Measurements from ENCODE around the gene SPG11.

Gene SPG11

DNA sequence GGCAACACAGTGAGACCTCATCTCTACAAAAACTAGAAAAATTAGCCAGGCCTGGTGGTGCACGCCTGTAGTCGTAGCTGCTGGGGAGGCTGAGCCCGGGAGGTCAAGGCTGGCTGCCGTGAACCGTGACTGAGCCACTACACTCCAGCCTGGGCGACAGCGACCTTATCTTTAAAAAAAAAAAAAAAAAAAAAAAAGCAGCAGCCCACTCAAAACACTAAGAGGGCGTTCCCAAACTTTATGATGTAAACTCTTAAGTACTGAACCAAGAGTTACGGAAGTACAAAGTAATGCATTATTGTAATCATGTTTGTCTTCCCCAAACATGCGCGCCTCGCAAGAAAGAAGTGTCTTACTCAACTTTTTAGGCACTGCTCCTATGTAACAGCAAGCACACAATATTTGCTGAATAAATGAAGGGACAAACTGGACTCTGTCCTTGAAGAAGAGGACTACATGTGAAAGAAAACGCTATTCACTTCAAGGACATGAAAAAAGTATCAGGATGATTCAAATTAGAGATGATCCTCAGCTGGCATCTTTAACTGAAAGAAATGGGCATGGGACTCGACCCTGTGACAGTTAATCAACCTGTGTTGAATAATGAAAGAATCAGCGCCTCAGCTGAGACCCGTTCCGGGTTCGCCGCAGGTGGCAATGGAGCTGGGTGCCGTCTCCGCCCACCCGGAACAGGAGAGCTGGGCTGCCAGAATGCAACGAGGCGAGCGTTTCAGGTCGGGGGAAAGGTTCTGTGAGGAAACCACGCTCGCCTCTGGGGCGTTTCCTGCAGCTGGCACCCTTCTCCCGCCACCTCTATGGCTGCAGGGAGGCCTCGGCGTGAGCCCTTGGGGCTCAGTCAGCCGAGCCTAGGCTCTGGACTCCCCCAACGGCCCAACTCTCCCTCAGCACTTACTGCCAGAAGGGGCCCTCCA lies 718 bp downstream of the SPG11 start:
- ChIA-PET POLR2A (interaction anchor here (0.6 to 3.7 kb wide), 11 partner anchors 12 to 84 kb away, joined by 3 to 69 read pairs (median 5); partner anchors contain the start of genes B2M, PATL2 and TRIM69), CTCF (interaction anchor here (0.6 to 6.9 kb wide), 23 partner anchors 7 to 127 kb away, joined by 3 to 125 read pairs (median 7); partner anchors contain the start of genes B2M, PATL2 and TRIM69)
- peak overlapping the region; percentile 86 to 100 (median 96) for H3K4me3 ChIP-seq (ENCODE audit: control insufficient read depth in 1 of 7, extremely low read depth in 1 of 7, insufficient read depth in 4 of 7, low read depth in 2 of 7, low read length in 6 of 7)
- H3K9me3 ChIP-seq (ENCODE audit: control extremely low read depth in 1 of 5, control insufficient read depth in 4 of 5, insufficient read depth in 2 of 5, low read depth in 1 of 5, low read length in 4 of 5): no peaks in the 10 kb centered on the region
- peaks cover 16 to 46% (median 27%) of the 10 kb centered on the region in 4 experiments for H3K4me1 ChIP-seq (ENCODE audit: control extremely low read depth in 1 of 4, control insufficient read depth in 4 of 4, insufficient read depth in 4 of 4, low read length in 3 of 4)
- peak; percentile 77 to 91 (median 90) for DNase-seq
- peak overlapping the region; percentile 78 to 91 for H3K27ac ChIP-seq (ENCODE audit: insufficient read depth in 1 of 2, low read depth in 1 of 2, low read length in 2 of 2, poor library complexity in 1 of 2, severe bottlenecking in 2 of 2)
- H3K36me3 ChIP-seq (ENCODE audit: control insufficient read depth in 4 of 4, insufficient read depth in 4 of 4, low read length in 3 of 4): peaks cover 0 to 21% (median 7%) of the 10 kb centered on the region in 4 experiments
- H3K27me3 ChIP-seq (replicated peaks in 2 of 5; ENCODE audit: control insufficient read depth in 4 of 5, insufficient read depth in 5 of 5, low read length in 4 of 5): no peaks in the 10 kb centered on the region
- WGBS (ENCODE audit: insufficient coverage): 0% methylated on average over 18 of the region's 34 CpGs

DNA sequence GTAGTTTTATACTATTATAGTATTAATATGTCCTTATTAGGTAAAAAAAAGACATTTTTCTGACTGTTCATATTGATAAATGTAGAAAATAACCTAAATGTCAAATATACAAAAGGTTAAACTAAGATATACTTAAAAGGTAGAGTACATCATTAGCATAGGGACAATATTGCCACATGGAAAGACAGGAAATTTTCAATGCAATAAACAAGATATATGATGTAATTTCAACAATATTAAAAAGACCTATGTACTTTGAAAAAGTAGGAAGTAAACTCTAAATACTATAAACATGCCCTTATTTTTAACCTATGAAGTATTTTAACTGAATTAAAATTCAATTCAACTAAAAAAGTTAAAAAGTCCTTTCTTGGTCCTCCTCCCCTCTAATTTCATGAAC lies 1.9 kb downstream of the SPG11 start:
- Histone ChIP-seq H3K4me1 (ENCODE audit: control extremely low read depth in 1 of 4, control insufficient read depth in 4 of 4, insufficient read depth in 4 of 4, low read length in 3 of 4) (peaks cover 13 to 38% (median 21%) of the 10 kb centered on the region in 4 experiments), H3K27me3 (replicated peaks in 2 of 5; ENCODE audit: control insufficient read depth in 4 of 5, insufficient read depth in 5 of 5, low read length in 4 of 5) (no peaks in the 10 kb centered on the region), H3K4me3 (ENCODE audit: control insufficient read depth in 1 of 7, extremely low read depth in 1 of 7, insufficient read depth in 4 of 7, low read depth in 2 of 7, low read length in 6 of 7) (peak overlapping the region in 3 of 7 experiments; percentile 96 to 100 (median 96)), H3K9me3 (ENCODE audit: control extremely low read depth in 1 of 5, control insufficient read depth in 4 of 5, insufficient read depth in 2 of 5, low read depth in 1 of 5, low read length in 4 of 5) (no peaks in the 10 kb centered on the region), H3K36me3 (ENCODE audit: control insufficient read depth in 4 of 4, insufficient read depth in 4 of 4, low read length in 3 of 4) (peaks cover 5 to 29% (median 14%) of the 10 kb centered on the region in 4 experiments), H3K27ac (ENCODE audit: insufficient read depth in 1 of 2, low read depth in 1 of 2, low read length in 2 of 2, poor library complexity in 1 of 2, severe bottlenecking in 2 of 2) (no peak overlapping the region)
- DNase-seq: no peak
- POLR2A ChIA-PET: interaction anchor here (2.4 kb wide), 1 partner anchor 50 kb away, joined by 7 read pairs; the partner anchor contains the start of genes B2M and PATL2
- CTCF ChIA-PET: interaction anchor here (1.0 to 6.9 kb wide), 3 partner anchors 22 to 75 kb away, joined by 3 to 125 read pairs (median 5); partner anchors contain the start of gene TRIM69

- DNase-seq: no peak
- H3K4me3 ChIP-seq (ENCODE audit: control insufficient read depth in 1 of 7, extremely low read depth in 1 of 7, insufficient read depth in 4 of 7, low read depth in 2 of 7, low read length in 6 of 7): no peak overlapping the region
- no CpG with 5 or more reads among the region's 3 CpGs for whole genome bisulfite sequencing (ENCODE audit: insufficient coverage)
- no peaks in the 10 kb centered on the region for H3K9me3 ChIP-seq (ENCODE audit: control extremely low read depth in 1 of 5, control insufficient read depth in 4 of 5, insufficient read depth in 2 of 5, low read depth in 1 of 5, low read length in 4 of 5)
- no peaks in the 10 kb centered on the region for H3K27me3 ChIP-seq (replicated peaks in 2 of 5; ENCODE audit: control insufficient read depth in 4 of 5, insufficient read depth in 5 of 5, low read length in 4 of 5)
- ChIA-PET POLR2A (interaction anchor here (2.4 kb wide), 1 partner anchor 53 kb away, joined by 7 read pairs; the partner anchor contains the start of genes B2M and PATL2), CTCF (interaction anchor here (0.7 to 1.3 kb wide), 2 partner anchors 71 to 76 kb away, joined by 3 read pairs; no protein-coding TSS in a partner anchor)
- H3K27ac ChIP-seq (ENCODE audit: insufficient read depth in 1 of 2, low read depth in 1 of 2, low read length in 2 of 2, poor library complexity in 1 of 2, severe bottlenecking in 2 of 2): no peak overlapping the region
- peaks cover 7 to 22% (median 12%) of the 10 kb centered on the region in 4 experiments for H3K4me1 ChIP-seq (ENCODE audit: control extremely low read depth in 1 of 4, control insufficient read depth in 4 of 4, insufficient read depth in 4 of 4, low read length in 3 of 4)
- peaks cover 14 to 52% (median 28%) of the 10 kb centered on the region in 4 experiments for H3K36me3 ChIP-seq (ENCODE audit: control insufficient read depth in 4 of 4, insufficient read depth in 4 of 4, low read length in 3 of 4)
Observed at GRCh38 chr15:44659056-44659455, 4.4 kb downstream of the SPG11 start.

DNA sequence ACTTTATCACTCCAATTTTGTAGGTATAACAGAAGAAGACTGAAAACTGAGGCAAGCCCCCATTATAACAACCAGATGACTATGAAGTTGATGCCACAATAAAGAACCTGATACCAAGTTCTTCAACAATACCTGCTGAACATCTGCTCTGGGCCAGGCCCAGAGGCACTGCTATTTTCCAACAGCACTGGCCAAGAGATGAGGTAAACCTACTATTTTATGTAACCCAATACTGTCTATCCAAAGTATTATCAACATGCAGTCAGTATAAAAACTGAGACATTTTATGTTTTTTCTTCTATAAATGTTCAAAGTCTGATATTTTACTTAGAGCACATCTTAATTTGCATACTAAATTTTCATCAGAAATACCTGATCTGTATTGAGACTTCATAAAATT lies 6.1 kb downstream of the SPG11 start:
- no peak overlapping the region for H3K27ac ChIP-seq (ENCODE audit: insufficient read depth in 1 of 2, low read depth in 1 of 2, low read length in 2 of 2, poor library complexity in 1 of 2, severe bottlenecking in 2 of 2)
- peaks cover 14 to 66% (median 35%) of the 10 kb centered on the region in 4 experiments for H3K36me3 ChIP-seq (ENCODE audit: control insufficient read depth in 4 of 4, insufficient read depth in 4 of 4, low read length in 3 of 4)
- peaks cover 2 to 10% (median 8%) of the 10 kb centered on the region in 4 experiments for H3K4me1 ChIP-seq (ENCODE audit: control extremely low read depth in 1 of 4, control insufficient read depth in 4 of 4, insufficient read depth in 4 of 4, low read length in 3 of 4)
- no peak for DNase-seq
- ChIA-PET CTCF (interaction anchor here (1.0 to 2.2 kb wide), 2 partner anchors 79 to 83 kb away, joined by 5 to 9 read pairs; partner anchors contain the start of gene TRIM69), POLR2A (no interaction called here)
- no peaks in the 10 kb centered on the region for H3K27me3 ChIP-seq (replicated peaks in 2 of 5; ENCODE audit: control insufficient read depth in 4 of 5, insufficient read depth in 5 of 5, low read length in 4 of 5)
- H3K4me3 ChIP-seq (ENCODE audit: control insufficient read depth in 1 of 7, extremely low read depth in 1 of 7, insufficient read depth in 4 of 7, low read depth in 2 of 7, low read length in 6 of 7): no peak overlapping the region
- H3K9me3 ChIP-seq (ENCODE audit: control extremely low read depth in 1 of 5, control insufficient read depth in 4 of 5, insufficient read depth in 2 of 5, low read depth in 1 of 5, low read length in 4 of 5): no peaks in the 10 kb centered on the region

DNA sequence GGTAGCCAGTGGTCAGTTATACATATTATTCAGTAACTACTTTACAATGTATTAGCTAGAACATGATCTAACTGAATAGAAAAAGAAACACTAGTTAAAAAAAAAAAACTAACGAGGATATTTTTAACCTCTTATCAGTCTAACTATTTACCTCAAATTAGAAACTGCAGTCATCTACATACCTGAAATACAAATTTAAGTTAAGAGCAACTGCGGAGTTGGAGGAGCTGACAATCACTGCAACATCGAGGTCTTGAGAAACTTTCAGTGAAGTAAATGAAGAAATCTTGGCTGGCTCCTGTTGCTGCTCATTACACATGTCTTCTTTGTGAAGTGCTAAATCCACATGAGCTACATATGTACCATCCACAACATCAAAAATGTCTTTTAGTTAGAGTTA lies 6.5 kb downstream of the SPG11 start:
- H3K4me1 ChIP-seq (ENCODE audit: control extremely low read depth in 1 of 4, control insufficient read depth in 4 of 4, insufficient read depth in 4 of 4, low read length in 3 of 4): peaks cover 0 to 5% (median 5%) of the 10 kb centered on the region in 4 experiments
- DNase-seq: no peak
- no peaks in the 10 kb centered on the region for H3K9me3 ChIP-seq (ENCODE audit: control extremely low read depth in 1 of 5, control insufficient read depth in 4 of 5, insufficient read depth in 2 of 5, low read depth in 1 of 5, low read length in 4 of 5)
- no peaks in the 10 kb centered on the region for H3K27me3 ChIP-seq (replicated peaks in 2 of 5; ENCODE audit: control insufficient read depth in 4 of 5, insufficient read depth in 5 of 5, low read length in 4 of 5)
- CTCF ChIA-PET: interaction anchor here (0.9 to 2.2 kb wide), 3 partner anchors 79 to 82 kb away, joined by 4 to 9 read pairs (median 5); partner anchors contain the start of gene TRIM69
- WGBS (ENCODE audit: insufficient coverage): no CpG with 5 or more reads among the region's 3 CpGs
- H3K27ac ChIP-seq (ENCODE audit: insufficient read depth in 1 of 2, low read depth in 1 of 2, low read length in 2 of 2, poor library complexity in 1 of 2, severe bottlenecking in 2 of 2): no peak overlapping the region
- peaks cover 17 to 70% (median 36%) of the 10 kb centered on the region in 4 experiments for H3K36me3 ChIP-seq (ENCODE audit: control insufficient read depth in 4 of 4, insufficient read depth in 4 of 4, low read length in 3 of 4)
- POLR2A ChIA-PET: no interaction called here
- no peak overlapping the region for H3K4me3 ChIP-seq (ENCODE audit: control insufficient read depth in 1 of 7, extremely low read depth in 1 of 7, insufficient read depth in 4 of 7, low read depth in 2 of 7, low read length in 6 of 7)

DNA sequence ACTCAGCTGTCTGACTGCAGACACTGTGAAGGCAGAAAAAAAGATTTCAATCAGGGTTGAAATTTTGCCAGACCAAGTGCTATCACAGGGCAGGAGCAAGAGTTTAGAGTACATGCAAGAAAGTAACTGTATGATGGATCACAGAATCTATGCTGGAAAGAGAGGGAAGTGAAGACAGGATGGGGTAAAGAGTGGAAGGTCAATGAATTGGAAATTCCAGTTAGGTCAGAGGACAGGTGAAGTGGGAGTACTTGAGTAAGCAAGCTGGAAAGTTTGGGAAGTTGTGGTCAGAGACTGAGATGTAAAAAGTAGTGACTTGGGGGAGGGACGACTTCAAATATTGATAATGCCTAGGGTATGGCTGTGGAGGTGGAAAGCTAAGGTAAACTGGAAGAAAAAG lies 7.2 kb downstream of the SPG11 start:
- ChIA-PET CTCF (interaction anchor here (0.9 to 2.2 kb wide), 2 partner anchors 78 to 80 kb away, joined by 4 to 9 read pairs; partner anchors contain the start of gene TRIM69), POLR2A (no interaction called here)
- H3K9me3 ChIP-seq (ENCODE audit: control extremely low read depth in 1 of 5, control insufficient read depth in 4 of 5, insufficient read depth in 2 of 5, low read depth in 1 of 5, low read length in 4 of 5): no peaks in the 10 kb centered on the region
- no peaks in the 10 kb centered on the region for H3K27me3 ChIP-seq (replicated peaks in 2 of 5; ENCODE audit: control insufficient read depth in 4 of 5, insufficient read depth in 5 of 5, low read length in 4 of 5)
- H3K27ac ChIP-seq (ENCODE audit: insufficient read depth in 1 of 2, low read depth in 1 of 2, low read length in 2 of 2, poor library complexity in 1 of 2, severe bottlenecking in 2 of 2): no peak overlapping the region
- H3K4me1 ChIP-seq (ENCODE audit: control extremely low read depth in 1 of 4, control insufficient read depth in 4 of 4, insufficient read depth in 4 of 4, low read length in 3 of 4): no peaks in the 10 kb centered on the region
- no peak for DNase-seq
- peaks cover 20 to 76% (median 41%) of the 10 kb centered on the region in 4 experiments for H3K36me3 ChIP-seq (ENCODE audit: control insufficient read depth in 4 of 4, insufficient read depth in 4 of 4, low read length in 3 of 4)
- WGBS (ENCODE audit: insufficient coverage): 83% methylated on average over 1 of the region's 1 CpG
- no peak overlapping the region for H3K4me3 ChIP-seq (ENCODE audit: control insufficient read depth in 1 of 7, extremely low read depth in 1 of 7, insufficient read depth in 4 of 7, low read depth in 2 of 7, low read length in 6 of 7)

Data from common myeloid progenitor, CD34-positive (primary cell).